HG03159 (cell line): Measurements from ENCODE around the gene FRMD5.
"Not testable (repeated sequence)": the region's sequence is repeated elsewhere in the genome, so short reads cannot be mapped to it uniquely, and the experiment has no call there.

Experiments
- ATAC-seq: cut with Tn5 transposase; IDR thresholded peaks from one replicate; pipeline ENCODE4 v1.9.1; 2021; ENCODE audit warnings: mild to moderate bottlenecking, moderate library complexity; ENCODE audit not compliant: unreplicated experiment

The FRMD5 gene

GRCh38 chr15:43868406-43868805, 326.7 kb downstream of the FRMD5 start:
- ATAC-seq: no peak

GRCh38 chr15:43867096-43867495, 328.0 kb downstream of the FRMD5 start:
- no peak for ATAC-seq

GRCh38 chr15:43866636-43867035, 328.4 kb downstream of the FRMD5 start:
- not testable (repeated sequence) for ATAC-seq

- ATAC-seq: no peak
Measured at GRCh38 chr15:43859546-43859945, 335.5 kb downstream of the FRMD5 start.

GRCh38 chr15:43854801-43855200, 340.3 kb downstream of the FRMD5 start:
- no peak for ATAC-seq

GRCh38 chr15:43852607-43853006, 342.5 kb downstream of the FRMD5 start:
- ATAC-seq: no peak

GRCh38 chr15:43851251-43851650, 343.8 kb downstream of the FRMD5 start:
- ATAC-seq: no peak

- ATAC-seq: no peak
Measured at GRCh38 chr15:43845421-43845820, 349.6 kb downstream of the FRMD5 start.

- ATAC-seq: not testable (repeated sequence)
Measured at GRCh38 chr15:43832485-43832884, 362.6 kb downstream of the FRMD5 start.

GRCh38 chr15:43831519-43832052, 363.5 kb downstream of the FRMD5 start:
- not testable (repeated sequence) for ATAC-seq

GRCh38 chr15:43830691-43831275, 364.3 kb downstream of the FRMD5 start:
- ATAC-seq: not testable (repeated sequence)

GRCh38 chr15:43829951-43830540, 365.0 kb downstream of the FRMD5 start:
- ATAC-seq: not testable (repeated sequence)

GRCh38 chr15:43828061-43828657, 366.9 kb downstream of the FRMD5 start:
- ATAC-seq: no peak

- peak; percentile 59 for ATAC-seq
Measured at GRCh38 chr15:43826508-43827341, 368.3 kb downstream of the FRMD5 start, which contains the start of gene WDR76. Gene WDR76 (plus strand): TSS chr15:43827002. CDS start chr15:43827033, 31 bp downstream.

- ATAC-seq: no peak
Measured at GRCh38 chr15:43826029-43826507, 369.0 kb downstream of the FRMD5 start.

- not testable (repeated sequence) for ATAC-seq
Measured at GRCh38 chr15:43825305-43825704, 369.8 kb downstream of the FRMD5 start.

- ATAC-seq: peak; percentile 73
Measured at GRCh38 chr15:43824302-43825246, 370.5 kb downstream of the FRMD5 start, which contains the start of gene MFAP1. Gene MFAP1 (minus strand): TSS chr15:43824690. CDS start chr15:43824569, 121 bp downstream.

GRCh38 chr15:43821505-43821904, 373.6 kb downstream of the FRMD5 start:
- ATAC-seq: no peak
